Measurements from ENCODE around the gene MARCHF2. TPM values are rescaled to one million over a fixed set of nuclear protein-coding genes. Genes with fewer than 3 reads are reported as not detected.
A peak's percentile ranks its signal among the peaks of the same experiment; 100 is the strongest.

Gene MARCHF2
- total and polyA plus RNA-seq, 9 donors, result 14.1 to 19.7 (median 16.4) TPM

- H3K27ac ChIP-seq (ENCODE audit: low read length), result no peak overlapping the region
- H3K36me3 ChIP-seq (ENCODE audit: control insufficient read depth, insufficient read depth, low read length), result peaks cover 39% of the 10 kb centered on the region
- H3K4me1 ChIP-seq (ENCODE audit: control insufficient read depth, insufficient read depth, low read length), result peaks cover 18% of the 10 kb centered on the region
- WGBS (ENCODE audit: insufficient coverage), result 63% methylated on average over 2 of the region's 4 CpGs
- H3K27me3 ChIP-seq (ENCODE audit: control insufficient read depth, insufficient read depth, low read length), result no peaks in the 10 kb centered on the region
- no peaks in the 10 kb centered on the region for H3K9me3 ChIP-seq (replicated peaks; ENCODE audit: control insufficient read depth, low read depth, low read length)
- no peak overlapping the region for H3K4me3 ChIP-seq (ENCODE audit: low read length)
- no peak for DNase-seq
Measured at GRCh38 chr19:8452446-8453123, 39.5 kb downstream of the MARCHF2 start.

- Histone ChIP-seq H3K4me3 (ENCODE audit: low read length) (no peak overlapping the region), H3K27ac (ENCODE audit: low read length) (no peak overlapping the region), H3K4me1 (ENCODE audit: control insufficient read depth, insufficient read depth, low read length) (peaks cover 21% of the 10 kb centered on the region), H3K27me3 (ENCODE audit: control insufficient read depth, insufficient read depth, low read length) (no peaks in the 10 kb centered on the region), H3K36me3 (ENCODE audit: control insufficient read depth, insufficient read depth, low read length) (peaks cover 41% of the 10 kb centered on the region), H3K9me3 (replicated peaks; ENCODE audit: control insufficient read depth, low read depth, low read length) (no peaks in the 10 kb centered on the region)
- DNase-seq, result no peak
- WGBS (ENCODE audit: insufficient coverage), result 82% methylated on average over 5 of the region's 6 CpGs
Measured at GRCh38 chr19:8453616-8454015, 40.5 kb downstream of the MARCHF2 start.

GRCh38 chr19:8454218-8454617 lies 41.1 kb downstream of the MARCHF2 start:
- Histone ChIP-seq H3K4me3 (ENCODE audit: low read length) (no peak overlapping the region), H3K4me1 (ENCODE audit: control insufficient read depth, insufficient read depth, low read length) (peaks cover 26% of the 10 kb centered on the region), H3K36me3 (ENCODE audit: control insufficient read depth, insufficient read depth, low read length) (peaks cover 39% of the 10 kb centered on the region), H3K27me3 (ENCODE audit: control insufficient read depth, insufficient read depth, low read length) (no peaks in the 10 kb centered on the region), H3K27ac (ENCODE audit: low read length) (no peak overlapping the region), H3K9me3 (replicated peaks; ENCODE audit: control insufficient read depth, low read depth, low read length) (no peaks in the 10 kb centered on the region)
- WGBS (ENCODE audit: insufficient coverage), result no CpG with 5 or more reads among the region's 1 CpG
- DNase-seq, result no peak

GRCh38 chr19:8455018-8455417 lies 41.9 kb downstream of the MARCHF2 start:
- no peaks in the 10 kb centered on the region for H3K9me3 ChIP-seq (replicated peaks; ENCODE audit: control insufficient read depth, low read depth, low read length)
- H3K27me3 ChIP-seq (ENCODE audit: control insufficient read depth, insufficient read depth, low read length), result no peaks in the 10 kb centered on the region
- WGBS (ENCODE audit: insufficient coverage), result no CpG with 5 or more reads among the region's 5 CpGs
- H3K4me1 ChIP-seq (ENCODE audit: control insufficient read depth, insufficient read depth, low read length), result peaks cover 30% of the 10 kb centered on the region
- H3K4me3 ChIP-seq (ENCODE audit: low read length), result no peak overlapping the region
- no peak overlapping the region for H3K27ac ChIP-seq (ENCODE audit: low read length)
- H3K36me3 ChIP-seq (ENCODE audit: control insufficient read depth, insufficient read depth, low read length), result peaks cover 35% of the 10 kb centered on the region
- DNase-seq, result no peak

GRCh38 chr19:8456064-8456463 lies 43.0 kb downstream of the MARCHF2 start:
- Histone ChIP-seq H3K4me3 (ENCODE audit: low read length) (no peak overlapping the region), H3K9me3 (replicated peaks; ENCODE audit: control insufficient read depth, low read depth, low read length) (no peaks in the 10 kb centered on the region), H3K36me3 (ENCODE audit: control insufficient read depth, insufficient read depth, low read length) (peaks cover 35% of the 10 kb centered on the region), H3K4me1 (ENCODE audit: control insufficient read depth, insufficient read depth, low read length) (peaks cover 34% of the 10 kb centered on the region), H3K27me3 (ENCODE audit: control insufficient read depth, insufficient read depth, low read length) (no peaks in the 10 kb centered on the region), H3K27ac (ENCODE audit: low read length) (no peak overlapping the region)
- no CpG with 5 or more reads among the region's 7 CpGs for WGBS (ENCODE audit: insufficient coverage)
- no peak for DNase-seq

GRCh38 chr19:8457209-8457608 lies 44.1 kb downstream of the MARCHF2 start:
- H3K9me3 ChIP-seq (replicated peaks; ENCODE audit: control insufficient read depth, low read depth, low read length), result no peaks in the 10 kb centered on the region
- peaks cover 32% of the 10 kb centered on the region for H3K36me3 ChIP-seq (ENCODE audit: control insufficient read depth, insufficient read depth, low read length)
- H3K4me1 ChIP-seq (ENCODE audit: control insufficient read depth, insufficient read depth, low read length), result peaks cover 39% of the 10 kb centered on the region
- no peaks in the 10 kb centered on the region for H3K27me3 ChIP-seq (ENCODE audit: control insufficient read depth, insufficient read depth, low read length)
- DNase-seq, result no peak
- no CpG with 5 or more reads among the region's 3 CpGs for WGBS (ENCODE audit: insufficient coverage)
- H3K27ac ChIP-seq (ENCODE audit: low read length), result no peak overlapping the region
- H3K4me3 ChIP-seq (ENCODE audit: low read length), result no peak overlapping the region

- H3K4me3 ChIP-seq (ENCODE audit: low read length), result no peak overlapping the region
- no CpG with 5 or more reads among the region's 1 CpG for WGBS (ENCODE audit: insufficient coverage)
- DNase-seq, result no peak
- no peak overlapping the region for H3K27ac ChIP-seq (ENCODE audit: low read length)
- peaks cover 31% of the 10 kb centered on the region for H3K36me3 ChIP-seq (ENCODE audit: control insufficient read depth, insufficient read depth, low read length)
- peaks cover 38% of the 10 kb centered on the region for H3K4me1 ChIP-seq (ENCODE audit: control insufficient read depth, insufficient read depth, low read length)
- no peaks in the 10 kb centered on the region for H3K9me3 ChIP-seq (replicated peaks; ENCODE audit: control insufficient read depth, low read depth, low read length)
- H3K27me3 ChIP-seq (ENCODE audit: control insufficient read depth, insufficient read depth, low read length), result no peaks in the 10 kb centered on the region
Measured at GRCh38 chr19:8457827-8458226, 44.7 kb downstream of the MARCHF2 start.

- H3K4me3 ChIP-seq (ENCODE audit: low read length), result no peak overlapping the region
- no peaks in the 10 kb centered on the region for H3K9me3 ChIP-seq (replicated peaks; ENCODE audit: control insufficient read depth, low read depth, low read length)
- DNase-seq, result no peak
- H3K27ac ChIP-seq (ENCODE audit: low read length), result no peak overlapping the region
- H3K4me1 ChIP-seq (ENCODE audit: control insufficient read depth, insufficient read depth, low read length), result peaks cover 38% of the 10 kb centered on the region
- WGBS (ENCODE audit: insufficient coverage), result 82% methylated on average over 3 of the region's 5 CpGs
- H3K36me3 ChIP-seq (ENCODE audit: control insufficient read depth, insufficient read depth, low read length), result peaks cover 32% of the 10 kb centered on the region
- no peaks in the 10 kb centered on the region for H3K27me3 ChIP-seq (ENCODE audit: control insufficient read depth, insufficient read depth, low read length)
Measured at GRCh38 chr19:8458380-8458779, 45.3 kb downstream of the MARCHF2 start.

GRCh38 chr19:8459095-8459494 lies 46.0 kb downstream of the MARCHF2 start:
- Histone ChIP-seq H3K4me1 (ENCODE audit: control insufficient read depth, insufficient read depth, low read length) (peaks cover 34% of the 10 kb centered on the region), H3K4me3 (ENCODE audit: low read length) (no peak overlapping the region), H3K36me3 (ENCODE audit: control insufficient read depth, insufficient read depth, low read length) (peaks cover 36% of the 10 kb centered on the region), H3K27me3 (ENCODE audit: control insufficient read depth, insufficient read depth, low read length) (no peaks in the 10 kb centered on the region), H3K9me3 (replicated peaks; ENCODE audit: control insufficient read depth, low read depth, low read length) (no peaks in the 10 kb centered on the region), H3K27ac (ENCODE audit: low read length) (no peak overlapping the region)
- WGBS (ENCODE audit: insufficient coverage), result 68% methylated on average over 3 of the region's 7 CpGs
- no peak for DNase-seq

GRCh38 chr19:8459520-8460270 lies 46.6 kb downstream of the MARCHF2 start:
- H3K9me3 ChIP-seq (replicated peaks; ENCODE audit: control insufficient read depth, low read depth, low read length), result no peaks in the 10 kb centered on the region
- peaks cover 41% of the 10 kb centered on the region for H3K36me3 ChIP-seq (ENCODE audit: control insufficient read depth, insufficient read depth, low read length)
- no peak overlapping the region for H3K4me3 ChIP-seq (ENCODE audit: low read length)
- no CpG with 5 or more reads among the region's 6 CpGs for WGBS (ENCODE audit: insufficient coverage)
- no peak overlapping the region for H3K27ac ChIP-seq (ENCODE audit: low read length)
- peak; percentile 53 for DNase-seq
- no peaks in the 10 kb centered on the region for H3K27me3 ChIP-seq (ENCODE audit: control insufficient read depth, insufficient read depth, low read length)
- H3K4me1 ChIP-seq (ENCODE audit: control insufficient read depth, insufficient read depth, low read length), result peaks cover 34% of the 10 kb centered on the region

Data from muscle of leg (tissue), 11 donors.